ENCODE data around the gene PLA2G1B. TPM values are rescaled to one million over a fixed set of nuclear protein-coding genes. Genes with fewer than 3 reads are reported as not detected.

The PLA2G1B gene
- total RNA-seq, 1 donor from 2014 or later: not detected

DNA sequence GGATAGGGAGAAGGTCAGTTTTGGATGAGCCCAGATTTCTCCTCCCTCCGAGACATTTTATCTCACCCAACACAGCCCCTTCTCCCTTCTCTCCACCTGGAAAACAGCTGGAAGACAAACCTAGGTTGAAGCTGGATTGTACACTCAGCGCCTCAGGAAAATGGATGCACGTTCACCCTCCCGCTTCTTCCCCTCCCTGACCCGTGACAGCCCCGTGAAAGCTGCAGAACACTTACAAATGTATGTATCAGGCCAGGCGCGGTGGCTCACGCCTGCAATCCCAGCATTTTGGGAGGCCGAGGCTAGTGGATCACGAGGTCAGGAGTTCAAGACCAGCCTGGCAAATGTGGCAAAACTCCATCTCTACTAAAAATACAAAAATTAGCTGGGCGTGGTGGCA, 40.1 kb downstream of the PLA2G1B start:
- no peaks in the 10 kb centered on the region for H3K9me3 Mint-ChIP-seq
- H3K4me1 Mint-ChIP-seq: peaks cover 3% of the 10 kb centered on the region
- no peak for DNase-seq
- no peaks in the 10 kb centered on the region for H3K36me3 Mint-ChIP-seq (ENCODE audit: low read depth)
- peaks cover 11% of the 10 kb centered on the region for H3K27me3 Mint-ChIP-seq
- no peak overlapping the region for H3K4me3 Mint-ChIP-seq
- intact Hi-C loops (cut with micrococcal nuclease): no loop called here
- no peak overlapping the region for H3K27ac Mint-ChIP-seq

DNA sequence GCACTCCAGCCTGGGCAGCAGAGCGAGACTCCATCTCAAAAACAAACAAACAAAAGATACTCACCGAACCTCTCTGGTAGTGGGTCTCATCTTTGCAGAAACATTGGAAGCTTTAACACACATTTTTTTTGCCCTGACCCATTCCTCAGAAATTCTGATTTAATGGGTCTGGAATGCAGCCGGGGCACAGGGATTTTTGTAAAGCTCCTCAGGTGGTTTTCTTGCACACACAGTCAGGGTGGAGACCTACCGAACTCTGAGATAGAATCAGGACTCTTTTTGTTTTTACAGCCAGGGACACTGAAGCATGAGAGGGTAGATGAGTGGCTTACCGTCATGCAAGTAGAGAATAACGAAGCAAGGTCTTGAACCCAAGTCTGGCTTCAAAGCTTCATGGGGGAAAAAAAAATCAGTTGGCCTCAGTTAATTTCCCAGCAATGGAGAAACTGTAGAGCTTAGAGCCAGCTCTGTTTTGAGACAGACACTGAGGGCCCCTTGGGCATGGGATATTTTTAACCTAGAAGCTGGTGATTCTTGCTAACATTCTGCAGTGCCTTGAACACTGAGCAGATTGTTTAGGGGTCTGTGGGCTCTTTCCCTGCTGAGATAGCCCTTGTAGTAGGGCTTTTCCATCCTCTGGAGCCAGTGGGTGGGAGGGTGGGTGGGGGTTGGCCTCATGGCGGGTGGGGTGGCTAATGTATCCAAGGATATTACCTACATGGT, 40.6 kb downstream of the PLA2G1B start:
- no peak for DNase-seq
- H3K9me3 Mint-ChIP-seq: no peaks in the 10 kb centered on the region
- H3K27ac Mint-ChIP-seq: no peak overlapping the region
- H3K4me1 Mint-ChIP-seq: peaks cover 3% of the 10 kb centered on the region
- intact Hi-C loops (cut with micrococcal nuclease): no loop called here
- no peaks in the 10 kb centered on the region for H3K36me3 Mint-ChIP-seq (ENCODE audit: low read depth)
- H3K27me3 Mint-ChIP-seq: peaks cover 11% of the 10 kb centered on the region
- H3K4me3 Mint-ChIP-seq: no peak overlapping the region

DNA sequence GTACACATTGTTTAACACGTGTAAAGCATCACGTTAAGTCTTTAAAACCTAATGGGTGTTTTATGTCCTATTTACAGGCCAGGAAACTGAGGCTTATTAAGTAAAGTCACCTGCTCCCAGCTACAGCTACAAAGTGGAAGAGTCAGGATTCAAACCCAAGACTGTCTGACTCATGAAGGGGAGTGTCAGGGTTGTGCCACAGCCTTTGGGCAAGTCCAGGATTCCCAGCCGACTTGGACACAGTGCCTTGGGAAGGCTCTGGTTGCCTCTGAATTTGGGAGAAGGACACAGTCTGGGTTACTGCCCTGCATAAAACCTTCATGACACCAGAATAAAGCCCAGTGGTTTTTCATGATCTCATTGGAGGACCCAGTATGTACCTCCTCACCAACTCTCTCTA, 43.2 kb downstream of the PLA2G1B start:
- no peak overlapping the region for H3K4me3 Mint-ChIP-seq
- no peak overlapping the region for H3K27ac Mint-ChIP-seq
- no peaks in the 10 kb centered on the region for H3K9me3 Mint-ChIP-seq
- DNase-seq: no peak
- no peaks in the 10 kb centered on the region for H3K36me3 Mint-ChIP-seq (ENCODE audit: low read depth)
- intact Hi-C loops (cut with micrococcal nuclease): no loop called here
- peaks cover 8% of the 10 kb centered on the region for H3K27me3 Mint-ChIP-seq
- no peaks in the 10 kb centered on the region for H3K4me1 Mint-ChIP-seq

DNA sequence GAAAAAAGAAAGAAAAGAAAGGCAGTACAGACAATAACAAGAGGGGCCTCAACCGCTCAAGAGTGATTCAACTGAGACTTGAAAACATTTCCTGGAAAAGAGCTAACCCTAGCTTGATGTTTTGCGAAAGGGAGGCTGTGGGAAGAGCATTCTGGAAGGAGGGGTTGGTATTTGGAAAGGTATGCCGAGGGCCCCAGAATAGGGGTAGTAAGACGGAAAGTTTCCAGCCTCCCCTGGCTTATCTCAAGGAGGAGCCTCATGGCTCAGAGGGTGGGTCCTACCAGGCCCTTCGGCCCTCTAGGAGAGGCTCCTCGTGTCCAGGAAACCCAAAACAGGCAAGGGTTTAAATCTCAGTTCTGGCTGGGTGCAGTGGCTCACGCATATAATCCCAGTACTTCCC, 44.3 kb downstream of the PLA2G1B start:
- no peaks in the 10 kb centered on the region for H3K9me3 Mint-ChIP-seq
- H3K27ac Mint-ChIP-seq: no peak overlapping the region
- H3K36me3 Mint-ChIP-seq (ENCODE audit: low read depth): no peaks in the 10 kb centered on the region
- no peaks in the 10 kb centered on the region for H3K4me1 Mint-ChIP-seq
- DNase-seq: no peak
- H3K4me3 Mint-ChIP-seq: no peak overlapping the region
- peaks cover 8% of the 10 kb centered on the region for H3K27me3 Mint-ChIP-seq
- intact Hi-C loops (cut with micrococcal nuclease): no loop called here

DNA sequence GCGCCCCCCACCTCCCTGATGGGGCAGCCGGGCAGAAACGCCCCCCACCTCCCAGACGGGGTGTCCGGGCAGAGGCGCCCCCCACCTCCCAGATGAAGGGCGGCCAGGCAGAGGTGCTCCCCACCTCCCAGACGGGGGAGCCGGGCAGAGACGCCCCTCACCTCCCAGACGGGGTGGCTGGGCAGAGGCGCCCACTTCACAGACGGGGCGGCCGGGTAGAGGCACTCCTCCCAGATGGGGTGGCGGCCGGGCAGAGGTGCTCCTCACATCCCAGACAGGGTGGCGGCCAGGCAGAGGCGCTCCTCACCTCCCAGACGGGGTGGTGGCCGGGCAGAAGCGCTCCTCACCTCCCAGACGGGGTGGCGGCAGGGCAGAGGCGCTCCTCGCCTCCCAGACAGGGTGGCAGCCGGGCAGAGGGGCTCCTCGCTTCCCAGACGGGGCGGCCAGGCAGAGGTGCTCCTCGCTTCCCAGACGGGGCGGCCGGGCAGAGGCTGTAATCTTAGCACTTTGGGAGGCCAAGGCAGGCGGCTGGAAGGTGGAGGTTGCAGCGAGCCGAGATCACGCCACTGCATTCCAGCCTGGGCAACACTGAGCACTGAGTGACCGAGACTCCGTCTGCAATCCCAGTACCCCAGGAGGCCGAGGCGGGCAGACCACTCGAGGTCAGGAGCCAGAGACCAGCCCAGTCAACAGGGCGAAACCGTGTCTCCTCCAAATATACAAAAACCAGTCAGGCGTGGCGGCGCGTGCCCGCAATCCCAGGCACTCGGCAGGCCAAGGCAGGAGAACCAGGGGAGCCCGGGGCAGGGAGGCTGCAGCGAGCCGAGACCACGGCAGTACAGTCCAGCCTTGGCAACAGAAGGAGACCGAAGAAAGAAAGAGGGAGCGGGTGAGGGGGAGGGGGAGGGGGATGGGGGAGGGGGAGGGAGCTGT, 49.2 kb downstream of the PLA2G1B start:
- no peak for DNase-seq
- Mint-ChIP-seq H3K4me3 (no peak overlapping the region), H3K4me1 (no peaks in the 10 kb centered on the region), H3K27me3 (no peaks in the 10 kb centered on the region), H3K27ac (no peak overlapping the region), H3K36me3 (ENCODE audit: low read depth) (no peaks in the 10 kb centered on the region), H3K9me3 (no peaks in the 10 kb centered on the region)
- intact Hi-C loops (cut with micrococcal nuclease): no loop called here

DNA sequence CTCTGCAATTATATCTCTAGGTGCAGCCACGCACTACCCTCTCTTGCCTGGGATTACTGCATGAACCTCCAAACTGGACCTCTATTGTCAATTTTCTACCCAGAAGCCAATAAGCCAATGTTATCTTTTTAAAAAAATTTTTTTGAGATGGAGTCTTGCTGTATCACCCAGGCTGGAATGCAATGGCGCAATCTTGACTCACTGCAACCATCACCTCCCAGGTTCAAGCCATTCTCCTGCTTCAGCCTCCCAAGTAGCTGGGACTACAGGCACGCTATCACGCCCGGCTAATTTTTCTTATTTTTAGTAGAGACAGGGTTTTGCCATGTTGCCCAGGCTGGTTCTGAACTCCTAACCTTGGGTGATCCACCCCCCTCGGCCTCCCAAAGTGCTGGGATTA, 50.8 kb downstream of the PLA2G1B start:
- H3K36me3 Mint-ChIP-seq (ENCODE audit: low read depth): no peaks in the 10 kb centered on the region
- H3K4me1 Mint-ChIP-seq: no peaks in the 10 kb centered on the region
- H3K27me3 Mint-ChIP-seq: no peaks in the 10 kb centered on the region
- no peaks in the 10 kb centered on the region for H3K9me3 Mint-ChIP-seq
- intact Hi-C loops (cut with micrococcal nuclease): no loop called here
- no peak overlapping the region for H3K27ac Mint-ChIP-seq
- no peak for DNase-seq
- H3K4me3 Mint-ChIP-seq: no peak overlapping the region

Other genes starting within 250 kb of the PLA2G1B start
- gene RAB35, start 211.0 kb downstream of the PLA2G1B start, total RNA-seq: 82.0 and 83.3 TPM in 2 replicates
- 169 and 176 TPM in 2 replicates for gene GCN1, start 133.1 kb downstream of the PLA2G1B start, total RNA-seq
- gene RPLP0, start 126.7 kb downstream of the PLA2G1B start, total RNA-seq: 2,659 and 2,699 TPM in 2 replicates
- gene PXN, start 62.0 kb downstream of the PLA2G1B start, total RNA-seq: 48.4 and 51.2 TPM in 2 replicates
- 5,486 and 6,492 TPM in 2 replicates for gene RNU4-2, start 35.9 kb downstream of the PLA2G1B start, total RNA-seq
- gene RNU4-1, start 34.5 kb downstream of the PLA2G1B start, total RNA-seq: 2,196 and 2,563 TPM in 2 replicates
- gene SIRT4, start 25.5 kb downstream of the PLA2G1B start, total RNA-seq: 1.1 and 2.5 TPM in 2 replicates
- 0.33 and 0.79 TPM in 2 replicates for gene MSI1, start 41.4 kb upstream of the PLA2G1B start, total RNA-seq
- 362 and 363 TPM in 2 replicates for gene COX6A1, start 110.3 kb upstream of the PLA2G1B start, total RNA-seq
- 54.6 and 57.5 TPM in 2 replicates for gene TRIAP1, start 118.6 kb upstream of the PLA2G1B start, total RNA-seq
- gene GATC, start 118.7 kb upstream of the PLA2G1B start, total RNA-seq: 34.1 and 41.0 TPM in 2 replicates
- gene SRSF9, start 142.0 kb upstream of the PLA2G1B start, total RNA-seq: 249 and 255 TPM in 2 replicates
- 330 and 351 TPM in 2 replicates for gene DYNLL1, start 168.3 kb upstream of the PLA2G1B start, total RNA-seq
- gene COQ5, start 201.4 kb upstream of the PLA2G1B start, total RNA-seq: 28.0 and 28.3 TPM in 2 replicates
- 153 and 160 TPM in 2 replicates for gene RNF10, start 206.6 kb upstream of the PLA2G1B start, total RNA-seq